ENCODE results near the gene USP33. TPM values are rescaled to one million over a fixed set of nuclear protein-coding genes. Genes with fewer than 3 reads are reported as not detected.
A peak's percentile ranks its signal among the peaks of the same experiment; 100 is the strongest.
"Not testable (repeated sequence)": the region's sequence is repeated elsewhere in the genome, so short reads cannot be mapped to it uniquely, and the experiment has no call there.

The USP33 gene
- total RNA-seq, 1 donor from 2014 or later, result 53.1 TPM

DNA sequence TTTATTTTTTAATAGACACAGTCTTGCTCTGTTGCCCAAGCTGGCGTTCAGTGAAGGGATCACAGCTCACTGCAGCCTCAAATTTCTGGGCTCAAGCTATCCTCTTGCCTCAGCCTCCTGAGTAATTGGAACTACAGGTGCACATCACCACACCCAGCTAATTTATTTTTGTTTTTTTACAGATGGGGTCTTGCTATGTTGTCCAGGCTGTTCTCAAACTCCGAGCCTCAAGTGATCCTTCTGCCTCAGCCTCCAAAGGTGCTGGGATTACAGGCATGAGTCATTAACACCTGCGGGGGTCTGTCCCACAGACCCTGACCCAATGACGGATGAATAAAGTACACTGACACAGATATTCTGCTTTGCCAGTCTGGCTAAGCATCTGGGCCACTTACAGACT, 43.6 kb downstream of the USP33 start:
- no peak overlapping the region for H3K4me3 Mint-ChIP-seq
- intact Hi-C loops (cut with micrococcal nuclease), result no loop called here
- H3K9me3 Mint-ChIP-seq, result no peaks in the 10 kb centered on the region
- no peak for DNase-seq (ENCODE audit: low spot score)
- no peaks in the 10 kb centered on the region for H3K27me3 Mint-ChIP-seq (ENCODE audit: insufficient read depth)
- peaks cover 30% of the 10 kb centered on the region for H3K36me3 Mint-ChIP-seq (ENCODE audit: low read depth)
- no peaks in the 10 kb centered on the region for H3K4me1 Mint-ChIP-seq (ENCODE audit: low read depth)
- no peak overlapping the region for H3K27ac Mint-ChIP-seq

DNA sequence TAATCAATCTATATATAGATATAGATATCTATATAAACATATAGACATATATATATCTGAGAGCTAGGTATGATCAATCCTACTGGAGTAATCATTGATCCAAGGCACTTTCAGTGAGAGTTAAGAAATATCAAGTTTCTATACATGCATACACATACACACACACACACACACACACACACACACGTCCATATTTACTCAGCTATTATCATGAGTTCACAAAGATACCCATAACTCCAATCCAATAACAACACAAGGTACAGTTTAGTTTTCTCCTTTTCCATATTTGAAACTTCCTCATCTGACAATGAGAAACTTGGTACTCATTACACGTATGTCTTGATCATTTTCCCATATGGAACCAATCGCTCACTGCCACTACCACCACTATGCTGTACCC, 49.9 kb downstream of the USP33 start:
- no peaks in the 10 kb centered on the region for H3K9me3 Mint-ChIP-seq
- no peak overlapping the region for H3K27ac Mint-ChIP-seq
- no peak for DNase-seq (ENCODE audit: low spot score)
- H3K4me1 Mint-ChIP-seq (ENCODE audit: low read depth), result no peaks in the 10 kb centered on the region
- peaks cover 39% of the 10 kb centered on the region for H3K36me3 Mint-ChIP-seq (ENCODE audit: low read depth)
- intact Hi-C loops (cut with micrococcal nuclease), result no loop called here
- H3K4me3 Mint-ChIP-seq, result no peak overlapping the region
- H3K27me3 Mint-ChIP-seq (ENCODE audit: insufficient read depth), result no peaks in the 10 kb centered on the region

DNA sequence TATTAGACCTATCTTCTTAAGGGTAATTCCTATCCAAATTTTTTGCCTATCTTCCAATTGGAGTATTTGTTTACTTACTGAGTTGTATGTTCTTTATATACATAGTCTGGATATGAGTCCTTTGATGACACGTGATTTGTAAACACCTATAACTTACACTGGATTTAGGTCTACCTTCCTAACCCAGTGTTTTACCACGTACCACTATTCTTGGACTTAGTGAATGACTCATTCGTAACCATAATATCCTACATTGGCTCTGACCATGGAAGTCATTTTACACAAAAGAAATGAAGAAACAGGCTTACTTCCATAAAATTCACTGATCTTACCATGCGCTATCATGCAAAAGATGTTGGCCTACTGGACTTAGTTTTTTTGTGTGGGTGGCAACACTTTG, 53.3 kb downstream of the USP33 start:
- Mint-ChIP-seq H3K4me3 (no peak overlapping the region), H3K9me3 (no peaks in the 10 kb centered on the region), H3K36me3 (ENCODE audit: low read depth) (peaks cover 35% of the 10 kb centered on the region), H3K4me1 (ENCODE audit: low read depth) (no peaks in the 10 kb centered on the region), H3K27ac (no peak overlapping the region), H3K27me3 (ENCODE audit: insufficient read depth) (no peaks in the 10 kb centered on the region)
- DNase-seq (ENCODE audit: low spot score), result no peak
- intact Hi-C loops (cut with micrococcal nuclease), result no loop called here

- H3K36me3 Mint-ChIP-seq (ENCODE audit: low read depth), result peaks cover 27% of the 10 kb centered on the region
- no peaks in the 10 kb centered on the region for H3K4me1 Mint-ChIP-seq (ENCODE audit: low read depth)
Measured at GRCh38 chr1:77704736-77705135, 54.9 kb downstream of the USP33 start.

GRCh38 chr1:77699673-77700072, 60.0 kb downstream of the USP33 start:
- H3K4me3 Mint-ChIP-seq; intact Hi-C loops (cut with micrococcal nuclease): not testable (repeated sequence)

More at GRCh38 chr1:77704736-77705135, 54.9 kb downstream of the USP33 start:
- Mint-ChIP-seq H3K9me3 (peaks cover 1% of the 10 kb centered on the region), H3K4me3 (no peak overlapping the region), H3K27me3 (ENCODE audit: insufficient read depth) (no peaks in the 10 kb centered on the region), H3K27ac (no peak overlapping the region)
- DNase-seq (ENCODE audit: low spot score), result no peak
- intact Hi-C loops (cut with micrococcal nuclease), result no loop called here

DNA sequence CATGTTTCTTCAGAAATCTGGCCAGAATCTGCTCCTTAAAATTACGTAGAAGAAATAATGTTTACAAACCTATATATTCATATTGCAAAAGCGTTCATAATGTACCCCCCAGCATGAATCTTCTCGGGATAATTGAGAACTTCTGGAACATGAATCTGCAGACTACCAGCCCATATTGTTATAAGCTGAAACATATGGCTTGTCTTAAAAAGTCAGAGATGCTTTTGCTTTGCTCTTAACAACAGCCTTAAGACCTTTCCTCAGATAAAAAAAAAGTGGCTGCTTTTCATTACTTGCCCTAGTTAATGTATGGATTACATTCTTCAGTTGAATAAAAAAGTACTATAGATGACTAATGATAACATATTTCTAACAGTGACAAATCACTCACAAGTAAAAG, 62.2 kb downstream of the USP33 start:
- intact Hi-C loops (cut with micrococcal nuclease), result no loop called here
- no peaks in the 10 kb centered on the region for H3K27me3 Mint-ChIP-seq (ENCODE audit: insufficient read depth)
- H3K27ac Mint-ChIP-seq, result no peak overlapping the region
- no peak overlapping the region for H3K4me3 Mint-ChIP-seq
- H3K9me3 Mint-ChIP-seq, result peaks cover 4% of the 10 kb centered on the region
- DNase-seq (ENCODE audit: low spot score), result no peak
- H3K4me1 Mint-ChIP-seq (ENCODE audit: low read depth), result no peaks in the 10 kb centered on the region
- peaks cover 22% of the 10 kb centered on the region for H3K36me3 Mint-ChIP-seq (ENCODE audit: low read depth)

More at GRCh38 chr1:77699673-77700072, 60.0 kb downstream of the USP33 start:
- DNase-seq (ENCODE audit: low spot score); H3K27ac Mint-ChIP-seq; H3K4me1 Mint-ChIP-seq (ENCODE audit: low read depth); H3K9me3 Mint-ChIP-seq; H3K27me3 Mint-ChIP-seq (ENCODE audit: insufficient read depth): not testable (repeated sequence)
- H3K36me3 Mint-ChIP-seq (ENCODE audit: low read depth), result peaks cover 19% of the 10 kb centered on the region

DNA sequence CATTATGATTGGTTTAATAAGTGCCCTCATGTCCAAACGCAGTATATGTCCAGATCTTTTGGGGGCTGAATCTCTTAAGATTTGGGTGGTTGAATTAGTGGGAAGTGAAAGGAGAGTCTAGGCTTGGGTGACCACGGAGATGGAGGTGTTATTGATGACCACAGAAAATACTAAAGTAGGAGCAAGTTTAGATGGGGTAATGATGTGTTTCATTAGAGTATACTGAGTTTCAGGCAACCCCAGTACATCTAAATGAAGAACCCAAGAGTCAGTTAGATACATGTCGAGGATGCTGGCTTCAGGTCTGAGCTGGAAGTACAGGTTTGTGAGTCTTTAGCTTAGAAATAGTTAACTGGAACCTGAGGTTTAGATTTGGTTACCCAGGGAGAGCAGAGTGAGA, 70.7 kb downstream of the USP33 start:
- DNase-seq (ENCODE audit: low spot score), result no peak
- peaks cover 15% of the 10 kb centered on the region for H3K36me3 Mint-ChIP-seq (ENCODE audit: low read depth)
- H3K27me3 Mint-ChIP-seq (ENCODE audit: insufficient read depth), result no peaks in the 10 kb centered on the region
- H3K4me3 Mint-ChIP-seq, result no peak overlapping the region
- H3K27ac Mint-ChIP-seq, result no peak overlapping the region
- H3K9me3 Mint-ChIP-seq, result no peaks in the 10 kb centered on the region
- H3K4me1 Mint-ChIP-seq (ENCODE audit: low read depth), result peaks cover 3% of the 10 kb centered on the region
- intact Hi-C loops (cut with micrococcal nuclease), result loop anchor here (10.0 kb wide), 2 partner anchors 1356 to 1534 kb away; no protein-coding TSS in a partner anchor

- no peak for DNase-seq (ENCODE audit: low spot score)
- Mint-ChIP-seq H3K27me3 (ENCODE audit: insufficient read depth) (no peaks in the 10 kb centered on the region), H3K27ac (no peak overlapping the region), H3K36me3 (ENCODE audit: low read depth) (peaks cover 11% of the 10 kb centered on the region), H3K9me3 (no peaks in the 10 kb centered on the region), H3K4me1 (ENCODE audit: low read depth) (peaks cover 8% of the 10 kb centered on the region), H3K4me3 (peak overlapping the region; percentile 37)
- intact Hi-C loops (cut with micrococcal nuclease), result loop anchor here (10.0 kb wide), 2 partner anchors 1357 to 1533 kb away; no protein-coding TSS in a partner anchor
Measured at GRCh38 chr1:77687519-77687906, 72.1 kb downstream of the USP33 start.

- Mint-ChIP-seq H3K9me3 (no peaks in the 10 kb centered on the region), H3K36me3 (ENCODE audit: low read depth) (peaks cover 7% of the 10 kb centered on the region), H3K4me3 (no peak overlapping the region), H3K27ac (no peak overlapping the region), H3K27me3 (ENCODE audit: insufficient read depth) (no peaks in the 10 kb centered on the region), H3K4me1 (ENCODE audit: low read depth) (peaks cover 8% of the 10 kb centered on the region)
- no peak for DNase-seq (ENCODE audit: low spot score)
- intact Hi-C loops (cut with micrococcal nuclease), result loop anchor here (10.0 kb wide), 2 partner anchors 1358 to 1532 kb away; no protein-coding TSS in a partner anchor
Measured at GRCh38 chr1:77686796-77687518, 72.7 kb downstream of the USP33 start.

DNA sequence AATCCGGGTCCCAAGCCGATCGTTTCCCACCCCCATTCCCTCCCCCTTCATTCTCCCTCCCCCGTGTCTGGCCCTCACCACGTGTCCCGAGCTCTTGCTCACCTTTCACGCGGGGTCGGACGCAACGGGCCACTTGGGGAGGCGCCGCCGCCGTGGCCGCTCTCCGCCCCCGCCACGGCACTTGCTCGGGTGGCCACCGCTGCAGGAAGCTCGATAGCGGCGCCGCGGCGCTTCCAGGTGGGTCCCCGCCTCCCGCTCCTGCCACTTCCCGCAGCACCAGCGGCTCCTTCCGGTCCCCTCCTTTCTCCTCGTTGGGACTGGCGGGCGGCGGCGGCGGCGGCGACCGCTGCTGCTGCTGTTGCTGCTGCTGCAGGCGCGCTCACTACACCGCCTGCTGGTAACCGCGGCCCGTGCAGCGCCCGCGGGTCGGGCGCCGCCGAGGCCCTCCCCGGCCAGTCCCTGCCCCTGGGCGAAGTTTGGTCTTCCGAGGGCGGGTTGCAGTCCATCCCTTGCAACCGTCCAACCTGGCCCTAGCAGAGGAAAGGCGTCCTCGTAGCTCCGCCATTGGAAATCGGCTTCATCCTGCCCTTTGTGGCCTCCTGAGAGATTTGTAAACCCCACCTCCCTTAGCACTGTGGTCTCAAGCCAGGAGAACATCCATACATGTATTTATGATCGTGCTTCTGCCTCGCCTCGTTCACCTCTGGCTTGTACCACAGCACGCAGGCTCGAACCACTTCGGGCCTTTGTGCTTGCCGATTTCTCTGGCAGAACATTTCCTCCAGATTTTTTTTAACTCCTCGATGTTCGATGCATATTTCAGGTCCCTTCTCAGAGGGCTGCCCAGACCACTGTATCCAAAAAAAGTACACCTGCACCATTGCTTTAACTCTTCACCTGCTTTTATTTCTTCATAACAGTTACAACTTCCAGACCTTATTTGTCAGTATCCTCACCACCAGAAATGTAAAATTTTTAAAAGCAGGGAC, 76.2 kb downstream of the USP33 start:
- intact Hi-C loops (cut with micrococcal nuclease), result loop anchor here (1.0 to 10.0 kb wide), 10 partner anchors 76 to 1897 kb away; partner anchors contain the start of genes DNAJB4, IFI44L, MIGA1 and PIGK
- peak overlapping the region; percentile 95 for H3K27ac Mint-ChIP-seq
- no peaks in the 10 kb centered on the region for H3K9me3 Mint-ChIP-seq
- peaks cover 3% of the 10 kb centered on the region for H3K36me3 Mint-ChIP-seq (ENCODE audit: low read depth)
- peak; percentile 90 for DNase-seq (ENCODE audit: low spot score)
- H3K27me3 Mint-ChIP-seq (ENCODE audit: insufficient read depth), result no peaks in the 10 kb centered on the region
- peaks cover 29% of the 10 kb centered on the region for H3K4me1 Mint-ChIP-seq (ENCODE audit: low read depth)
- H3K4me3 Mint-ChIP-seq, result peak overlapping the region; percentile 96

GRCh38 chr1:77682460-77683159, 77.0 kb downstream of the USP33 start, which contains the start of gene ZZZ3:
TSS of gene ZZZ3 (minus strand) at chr1:77682658. CDS start at chr1:77633354, 49,304 bp downstream.
- intact Hi-C loops (cut with micrococcal nuclease), result loop anchor here (1.0 to 10.0 kb wide), 11 partner anchors 77 to 1896 kb away; partner anchors contain the start of genes DNAJB4, FUBP1, IFI44L and MIGA1
- Mint-ChIP-seq H3K4me3 (peak within 1 kb of the TSS; percentile 96), H3K36me3 (ENCODE audit: low read depth) (peaks cover 3% of the 10 kb centered on the region), H3K9me3 (no peaks in the 10 kb centered on the region), H3K4me1 (ENCODE audit: low read depth) (peaks cover 35% of the 10 kb centered on the region), H3K27ac (peak within 1 kb of the TSS; percentile 95), H3K27me3 (ENCODE audit: insufficient read depth) (no peaks in the 10 kb centered on the region)
- DNase-seq (ENCODE audit: low spot score), result peak; percentile 86

DNA sequence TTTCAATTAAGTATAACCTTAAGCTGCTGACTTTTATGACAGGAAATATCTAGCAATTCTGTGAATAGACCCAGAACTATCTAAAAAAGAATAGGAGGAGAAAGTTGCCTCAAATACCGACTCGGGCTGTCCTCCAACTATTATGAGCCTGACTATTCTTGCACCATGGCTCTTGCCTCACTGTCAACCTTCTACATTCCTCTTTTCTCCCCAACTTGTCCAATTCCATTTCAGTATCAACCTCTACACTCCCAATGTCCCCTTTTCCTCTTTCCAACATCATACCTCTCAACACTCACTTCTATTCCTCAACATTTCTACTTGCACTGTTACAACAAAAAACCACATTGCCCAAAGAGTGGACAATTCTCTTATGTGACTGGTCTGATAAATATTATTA, 79.5 kb downstream of the USP33 start:
- intact Hi-C loops (cut with micrococcal nuclease), result loop anchor here (5.0 to 10.0 kb wide), 5 partner anchors 103 to 1525 kb away; partner anchors contain the start of gene IFI44L
- peak overlapping the region; percentile 2 for H3K27ac Mint-ChIP-seq
- DNase-seq (ENCODE audit: low spot score), result no peak
- H3K27me3 Mint-ChIP-seq (ENCODE audit: insufficient read depth), result no peaks in the 10 kb centered on the region
- H3K4me3 Mint-ChIP-seq, result no peak overlapping the region
- peaks cover 5% of the 10 kb centered on the region for H3K36me3 Mint-ChIP-seq (ENCODE audit: low read depth)
- H3K9me3 Mint-ChIP-seq, result no peaks in the 10 kb centered on the region
- peaks cover 35% of the 10 kb centered on the region for H3K4me1 Mint-ChIP-seq (ENCODE audit: low read depth)
